ENCODE data around the gene ZDHHC1. TPM values are rescaled to one million over a fixed set of nuclear protein-coding genes. Genes with fewer than 3 reads are reported as not detected.
A peak's percentile ranks its signal among the peaks of the same experiment; 100 is the strongest.

Gene ZDHHC1
- total RNA-seq, 2 donors from 2014 or later: 20.3 to 69.8 TPM

DNA sequence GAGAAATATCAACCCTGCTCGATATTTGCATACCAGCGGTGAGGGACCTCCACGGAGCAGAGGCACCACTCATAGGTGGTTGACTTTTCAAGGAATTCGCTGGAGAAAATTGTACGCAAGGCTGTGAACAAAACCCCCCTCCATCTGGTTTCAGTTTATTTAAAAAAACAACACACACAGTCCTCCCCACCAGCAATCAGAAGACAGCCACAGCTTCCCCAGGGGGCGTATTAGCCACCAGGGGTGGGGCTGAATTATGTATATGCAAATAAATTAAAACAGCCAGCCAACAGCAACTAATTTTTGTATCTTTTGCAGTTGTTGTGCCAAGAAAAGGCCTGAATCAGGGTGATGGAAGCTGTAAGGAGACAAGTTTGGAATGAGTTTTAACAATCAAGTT is 8.8 kb upstream of the ZDHHC1 start:
- WGBS: 62% methylated on average over 6 of the region's 6 CpGs
- no peaks in the 10 kb centered on the region for H3K9me3 ChIP-seq
- H3K27ac ChIP-seq: no peak overlapping the region
- no peak for DNase-seq (ENCODE audit: low spot score)
- H3K4me1 ChIP-seq (replicated peaks): peaks cover 8% of the 10 kb centered on the region
- TF ChIP-seq, protein P1, sequence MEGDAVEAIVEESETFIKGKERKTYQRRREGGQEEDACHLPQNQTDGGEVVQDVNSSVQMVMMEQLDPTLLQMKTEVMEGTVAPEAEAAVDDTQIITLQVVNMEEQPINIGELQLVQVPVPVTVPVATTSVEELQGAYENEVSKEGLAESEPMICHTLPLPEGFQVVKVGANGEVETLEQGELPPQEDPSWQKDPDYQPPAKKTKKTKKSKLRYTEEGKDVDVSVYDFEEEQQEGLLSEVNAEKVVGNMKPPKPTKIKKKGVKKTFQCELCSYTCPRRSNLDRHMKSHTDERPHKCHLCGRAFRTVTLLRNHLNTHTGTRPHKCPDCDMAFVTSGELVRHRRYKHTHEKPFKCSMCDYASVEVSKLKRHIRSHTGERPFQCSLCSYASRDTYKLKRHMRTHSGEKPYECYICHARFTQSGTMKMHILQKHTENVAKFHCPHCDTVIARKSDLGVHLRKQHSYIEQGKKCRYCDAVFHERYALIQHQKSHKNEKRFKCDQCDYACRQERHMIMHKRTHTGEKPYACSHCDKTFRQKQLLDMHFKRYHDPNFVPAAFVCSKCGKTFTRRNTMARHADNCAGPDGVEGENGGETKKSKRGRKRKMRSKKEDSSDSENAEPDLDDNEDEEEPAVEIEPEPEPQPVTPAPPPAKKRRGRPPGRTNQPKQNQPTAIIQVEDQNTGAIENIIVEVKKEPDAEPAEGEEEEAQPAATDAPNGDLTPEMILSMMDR (IDR thresholded peaks at IDR 0.05): no peak
- TF ChIP-seq POLR2A (IDR thresholded peaks at IDR 0.05) (no peak), POLR2AphosphoS5 (IDR thresholded peaks at IDR 0.05) (no peak)
- intact Hi-C loops (cut with DNase I): no loop called here
- no peaks in the 10 kb centered on the region for H3K36me3 ChIP-seq
- no peaks in the 10 kb centered on the region for H3K27me3 ChIP-seq (replicated peaks; ENCODE audit: insufficient read depth)
- no peak overlapping the region for H3K4me3 ChIP-seq

DNA sequence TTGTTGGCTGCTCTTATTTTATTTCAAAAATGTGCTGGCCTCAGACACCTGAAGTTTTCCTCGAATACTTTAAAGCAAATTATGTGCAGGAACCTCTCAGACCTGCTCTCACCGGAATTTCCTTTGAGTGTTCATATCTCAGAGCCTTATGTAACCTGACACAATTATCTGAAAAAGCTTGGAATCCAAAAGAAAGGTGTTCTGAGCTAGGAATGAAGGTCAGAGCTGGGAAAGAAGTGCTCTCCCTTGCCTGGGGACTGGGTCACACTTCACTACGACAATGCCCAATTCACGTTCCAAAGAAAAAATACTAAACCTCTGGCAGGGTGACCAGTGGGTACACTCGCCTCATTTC is 8.0 kb upstream of the ZDHHC1 start:
- WGBS: 38% methylated on average over 5 of the region's 5 CpGs
- Histone ChIP-seq H3K4me1 (replicated peaks) (peaks cover 6% of the 10 kb centered on the region), H3K4me3 (no peak overlapping the region), H3K36me3 (no peaks in the 10 kb centered on the region), H3K27me3 (replicated peaks; ENCODE audit: insufficient read depth) (no peaks in the 10 kb centered on the region), H3K27ac (peak overlapping the region in 1 of 2 donors; percentile 48), H3K9me3 (no peaks in the 10 kb centered on the region)
- intact Hi-C loops (cut with DNase I): no loop called here
- no peak for DNase-seq (ENCODE audit: low spot score)
- no peak for TF ChIP-seq POLR2AphosphoS5 (IDR thresholded peaks at IDR 0.05)

DNA sequence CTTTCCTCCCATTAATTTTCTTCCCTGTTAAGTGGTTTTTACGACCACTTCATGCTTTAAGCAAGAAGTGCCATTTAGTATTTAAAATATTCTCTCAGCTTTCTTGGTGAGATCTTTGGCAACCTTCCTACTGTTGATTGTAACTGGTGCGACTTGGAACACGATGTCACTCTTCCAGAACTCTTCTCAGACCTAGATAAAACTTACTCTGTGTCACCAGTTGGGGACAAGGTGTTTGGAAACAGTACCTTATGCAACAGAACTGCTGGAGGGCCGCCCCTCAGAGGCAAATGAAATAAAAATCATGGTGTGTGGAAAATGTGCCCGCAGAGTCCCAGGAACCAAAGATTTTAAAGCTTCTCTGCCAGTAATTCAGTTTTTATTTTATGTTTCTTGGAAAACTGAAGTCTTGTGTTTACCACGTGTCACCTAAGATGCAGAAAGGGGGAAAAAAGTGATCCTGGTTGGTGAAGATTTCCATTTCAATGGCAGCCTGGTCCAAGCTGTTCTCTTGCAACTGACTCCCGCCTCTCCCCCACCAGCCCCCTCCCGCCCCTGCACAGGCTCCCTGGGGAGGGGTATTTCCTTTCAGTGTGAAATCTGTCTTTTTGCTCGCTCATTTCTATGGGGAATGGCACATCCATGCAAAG is 7.5 kb upstream of the ZDHHC1 start:
- Histone ChIP-seq H3K36me3 (no peaks in the 10 kb centered on the region), H3K27ac (peak overlapping the region in 1 of 2 donors; percentile 48), H3K4me3 (no peak overlapping the region), H3K27me3 (replicated peaks; ENCODE audit: insufficient read depth) (no peaks in the 10 kb centered on the region), H3K4me1 (replicated peaks) (peaks cover 6% of the 10 kb centered on the region), H3K9me3 (no peaks in the 10 kb centered on the region)
- 16% methylated on average over 9 of the region's 9 CpGs for WGBS
- TF ChIP-seq POLR2AphosphoS5 (IDR thresholded peaks at IDR 0.05): peak; percentile 83
- no peak for TF ChIP-seq POLR2A (IDR thresholded peaks at IDR 0.05)
- peak; percentile 55 for DNase-seq (ENCODE audit: low spot score)
- intact Hi-C loops (cut with DNase I): no loop called here

DNA sequence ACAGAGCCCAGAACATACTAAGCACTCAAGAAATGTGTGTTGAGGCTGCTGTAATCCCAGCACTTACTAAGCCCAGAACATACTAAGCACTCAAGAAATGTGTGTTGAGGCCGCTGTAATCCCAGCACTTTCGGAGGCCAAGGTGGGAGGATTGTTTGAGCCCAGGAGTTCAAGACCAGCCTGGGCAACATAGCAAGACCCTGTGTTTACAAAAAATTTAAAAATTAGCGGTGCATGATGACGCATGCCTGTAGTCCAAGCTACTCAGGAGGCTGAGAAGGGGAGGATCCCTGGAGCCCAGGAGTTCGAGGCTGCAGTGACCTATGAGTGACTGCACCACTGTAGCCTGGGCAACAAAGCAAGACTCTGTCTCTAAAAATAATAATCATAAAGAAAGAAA is 6.7 kb upstream of the ZDHHC1 start:
- no peaks in the 10 kb centered on the region for H3K36me3 ChIP-seq
- no peaks in the 10 kb centered on the region for H3K9me3 ChIP-seq
- intact Hi-C loops (cut with DNase I): no loop called here
- TF ChIP-seq POLR2A (IDR thresholded peaks at IDR 0.05) (no peak), POLR2AphosphoS5 (IDR thresholded peaks at IDR 0.05) (no peak)
- TF ChIP-seq, protein P1 (IDR thresholded peaks at IDR 0.05): no peak
- H3K27me3 ChIP-seq (replicated peaks; ENCODE audit: insufficient read depth): no peaks in the 10 kb centered on the region
- H3K4me3 ChIP-seq: no peak overlapping the region
- DNase-seq (ENCODE audit: low spot score): no peak
- H3K27ac ChIP-seq: no peak overlapping the region
- no peaks in the 10 kb centered on the region for H3K4me1 ChIP-seq (replicated peaks)
- 88% methylated on average over 5 of the region's 5 CpGs for WGBS

DNA sequence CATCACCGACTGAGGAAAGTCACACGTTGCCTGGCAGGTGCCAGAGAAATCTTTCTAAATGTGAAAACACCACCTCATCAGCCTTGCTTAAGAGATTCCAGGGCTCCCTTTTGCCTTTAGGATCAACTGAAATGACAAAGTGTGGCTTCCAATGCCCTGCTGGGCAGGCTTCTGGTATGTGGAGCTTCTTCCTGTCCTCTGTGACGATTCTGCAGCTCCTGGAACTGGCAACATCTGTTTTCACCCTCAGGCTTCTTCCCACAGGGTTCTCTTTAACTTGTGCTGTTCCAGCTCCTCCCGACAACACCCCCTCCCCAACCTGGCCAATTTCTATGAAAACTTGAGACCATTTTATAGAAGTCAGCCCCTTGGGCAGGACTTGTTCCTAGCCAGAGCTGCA is 4.8 kb upstream of the ZDHHC1 start:
- TF ChIP-seq POLR2A (IDR thresholded peaks at IDR 0.05): no peak
- TF ChIP-seq POLR2AphosphoS5 (IDR thresholded peaks at IDR 0.05): no peak
- TF ChIP-seq, protein P1 (IDR thresholded peaks at IDR 0.05): no peak
- Histone ChIP-seq H3K4me3 (no peak overlapping the region), H3K4me1 (replicated peaks) (no peaks in the 10 kb centered on the region), H3K9me3 (no peaks in the 10 kb centered on the region), H3K27me3 (replicated peaks; ENCODE audit: insufficient read depth) (no peaks in the 10 kb centered on the region), H3K36me3 (no peaks in the 10 kb centered on the region), H3K27ac (no peak overlapping the region)
- 90% methylated on average over 4 of the region's 4 CpGs for WGBS
- intact Hi-C loops (cut with DNase I): no loop called here
- DNase-seq (ENCODE audit: low spot score): no peak

DNA sequence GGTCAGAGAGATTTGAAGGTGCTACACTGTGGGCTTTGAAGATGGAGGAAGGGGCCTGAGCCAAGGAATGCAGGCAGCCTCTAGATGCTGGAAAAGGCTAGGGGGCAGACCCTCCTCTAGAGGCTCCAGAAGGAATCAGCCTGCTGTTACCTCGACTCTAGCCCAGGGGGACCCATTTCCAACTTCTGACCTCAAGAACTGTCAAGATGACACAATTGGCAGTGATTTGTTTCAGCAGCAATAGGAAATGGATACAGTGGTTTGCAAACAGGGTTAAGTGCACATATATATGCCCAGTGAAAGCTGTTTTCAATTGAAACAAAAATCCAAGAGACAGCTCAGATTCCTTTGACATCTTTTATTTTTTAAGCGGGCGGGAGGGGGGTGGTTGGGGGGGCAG is 3.7 kb upstream of the ZDHHC1 start:
- Histone ChIP-seq H3K36me3 (no peaks in the 10 kb centered on the region), H3K9me3 (no peaks in the 10 kb centered on the region), H3K4me3 (no peak overlapping the region), H3K27me3 (replicated peaks; ENCODE audit: insufficient read depth) (no peaks in the 10 kb centered on the region), H3K4me1 (replicated peaks) (no peaks in the 10 kb centered on the region), H3K27ac (no peak overlapping the region)
- intact Hi-C loops (cut with DNase I): no loop called here
- WGBS: 83% methylated on average over 3 of the region's 3 CpGs
- DNase-seq (ENCODE audit: low spot score): no peak
- TF ChIP-seq POLR2AphosphoS5 (IDR thresholded peaks at IDR 0.05): no peak
- no peak for TF ChIP-seq POLR2A (IDR thresholded peaks at IDR 0.05)
- TF ChIP-seq, protein P1 (IDR thresholded peaks at IDR 0.05): no peak

All from prostate gland (tissue), 2 donors.